GF-D8 (cell line): Measurements from ENCODE around the gene RPN2.
A peak's percentile ranks its signal among the peaks of the same experiment; 100 is the strongest.
"Not testable (repeated sequence)": the region's sequence is repeated elsewhere in the genome, so short reads cannot be mapped to it uniquely, and the experiment has no call there.

Experiments used
- DNase-seq: peaks from one replicate; lab custom pipeline; 2025; lab: John Stamatoyannopoulos, UW

The RPN2 gene

GRCh38 chr20:37178839-37179682 is at the start of gene RPN2, which contains the start of gene MROH8:
Gene RPN2 (plus strand): TSS chr20:37179330. CDS start chr20:37179357, 27 bp downstream.
Gene MROH8 (minus strand): TSS chr20:37179548.
- DNase-seq: peak; percentile 93

GRCh38 chr20:37131486-37131885 is 47.6 kb upstream of the RPN2 start:
- DNase-seq: no peak

GRCh38 chr20:37133952-37134351 is 45.2 kb upstream of the RPN2 start:
- DNase-seq: no peak

DNA sequence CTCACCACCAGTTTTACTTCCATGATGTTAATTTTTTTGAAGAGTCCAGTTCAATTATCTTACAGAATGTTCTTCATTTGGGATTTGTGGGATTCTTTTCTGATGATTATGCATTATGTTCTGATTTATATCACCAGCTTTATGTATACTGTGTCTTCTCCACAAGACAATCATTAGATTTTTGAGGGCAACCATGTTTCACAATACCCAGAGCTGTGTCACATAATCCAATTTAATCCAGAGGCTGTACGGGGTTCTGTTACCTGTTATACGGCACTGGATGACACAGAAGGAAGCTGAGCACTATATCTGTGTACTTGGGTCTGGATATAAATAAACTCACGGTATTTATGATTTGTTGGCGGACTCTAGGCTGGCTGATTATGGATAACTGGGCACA is 41.6 kb upstream of the RPN2 start:
- DNase-seq: no peak

DNA sequence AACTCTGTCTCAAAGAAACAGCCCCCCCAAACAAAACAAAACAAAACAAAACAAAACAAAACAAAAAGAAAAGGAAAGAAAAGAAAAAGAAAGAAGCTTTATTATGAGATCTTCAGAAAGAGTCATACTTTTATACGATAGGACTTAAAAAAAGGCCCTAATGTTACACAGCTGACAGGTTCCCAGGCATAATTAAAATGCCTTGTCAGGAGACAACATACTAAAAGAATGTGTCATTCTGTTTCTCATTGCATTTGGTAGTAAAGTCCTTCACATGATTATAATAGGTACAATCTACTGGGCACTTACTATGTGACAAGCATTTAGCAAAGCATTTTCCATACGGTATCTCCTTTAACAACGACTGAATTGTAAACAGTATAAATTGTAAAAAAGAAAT is 36.4 kb upstream of the RPN2 start:
- no peak for DNase-seq

DNA sequence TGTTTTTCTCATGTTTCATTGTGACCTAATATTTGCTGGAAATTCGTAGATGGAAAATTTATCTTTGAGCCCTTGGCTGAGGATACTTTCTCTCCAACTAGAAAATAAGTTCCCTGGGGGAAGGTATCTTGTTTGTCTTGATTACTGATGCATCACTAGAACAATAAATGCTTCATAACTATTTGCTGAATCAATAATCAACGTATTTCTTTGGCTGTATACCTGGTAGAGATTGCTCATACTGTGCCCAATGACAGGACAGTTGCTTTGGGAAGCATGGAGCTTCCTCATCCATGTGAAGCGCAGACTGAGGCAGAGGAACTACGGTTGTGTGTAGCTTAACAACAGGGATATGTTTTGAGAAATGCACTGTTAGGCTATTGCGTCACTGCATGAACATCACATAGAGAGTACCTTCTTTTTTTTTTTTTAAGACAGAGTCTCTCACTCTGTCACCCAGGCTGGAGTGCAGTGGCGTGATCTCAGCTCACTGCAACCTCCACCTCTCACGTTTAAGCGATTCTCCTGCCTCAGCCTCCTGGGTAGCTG is 34.2 kb upstream of the RPN2 start:
- DNase-seq: no peak

DNA sequence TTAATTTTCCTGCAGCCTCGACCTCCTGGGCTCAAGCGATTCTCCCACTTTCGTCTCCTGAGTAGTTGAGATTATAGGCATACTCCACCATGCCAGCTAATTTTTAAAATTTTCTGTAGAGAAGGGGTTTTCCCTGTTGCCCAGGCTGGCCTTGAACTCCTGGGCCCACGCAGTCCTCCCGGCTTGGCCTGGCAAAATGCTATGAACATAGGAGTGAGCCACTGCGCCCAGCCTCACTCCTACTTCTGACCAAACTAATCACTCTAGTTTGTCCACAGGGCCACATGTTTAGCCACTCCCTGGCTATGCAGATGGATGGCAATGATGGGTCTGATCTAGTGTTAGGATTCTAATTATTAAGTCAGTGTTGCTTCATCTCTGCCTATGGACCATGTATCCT is 31.9 kb upstream of the RPN2 start:
- no peak for DNase-seq

DNA sequence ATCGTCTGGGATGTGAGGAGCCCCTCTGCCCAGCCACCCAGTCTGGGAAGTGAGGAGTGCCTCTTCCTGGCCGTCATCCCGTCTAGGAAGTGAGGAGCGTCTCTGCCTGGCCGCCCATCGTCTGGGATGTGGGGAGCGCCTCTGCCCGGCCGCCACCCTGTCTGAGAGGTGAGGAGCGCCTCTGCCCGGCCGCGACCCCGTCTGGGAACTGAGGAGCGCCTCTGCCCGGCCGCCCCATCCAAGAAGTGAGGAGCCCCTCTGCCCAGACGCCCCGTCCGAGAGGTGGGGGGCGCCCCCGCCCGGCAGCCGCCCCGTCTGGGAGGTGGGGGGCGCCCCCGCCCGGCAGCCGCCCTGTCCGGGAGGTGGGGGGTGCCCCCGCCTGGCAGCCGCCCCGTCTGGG is 28.3 kb upstream of the RPN2 start:
- DNase-seq: not testable (repeated sequence)

DNA sequence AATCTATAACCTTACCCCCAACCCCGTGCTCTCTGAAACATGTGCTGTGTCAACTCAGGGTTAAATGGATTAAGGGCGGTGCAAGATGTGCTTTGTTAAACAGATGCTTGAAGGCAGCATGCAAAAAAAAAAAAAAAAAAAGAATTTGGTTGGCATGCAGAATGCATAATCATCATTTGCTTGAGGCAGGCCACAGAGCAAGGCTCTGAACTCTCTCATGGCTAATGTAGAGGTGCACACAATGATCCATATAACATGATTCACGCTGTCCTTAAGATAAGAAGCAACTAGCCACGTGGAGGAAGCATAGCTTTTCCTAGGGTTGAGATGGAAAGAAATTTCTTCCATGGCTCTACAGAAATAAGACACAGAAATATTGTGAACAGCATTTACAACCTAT is 27.6 kb upstream of the RPN2 start:
- DNase-seq: no peak

DNA sequence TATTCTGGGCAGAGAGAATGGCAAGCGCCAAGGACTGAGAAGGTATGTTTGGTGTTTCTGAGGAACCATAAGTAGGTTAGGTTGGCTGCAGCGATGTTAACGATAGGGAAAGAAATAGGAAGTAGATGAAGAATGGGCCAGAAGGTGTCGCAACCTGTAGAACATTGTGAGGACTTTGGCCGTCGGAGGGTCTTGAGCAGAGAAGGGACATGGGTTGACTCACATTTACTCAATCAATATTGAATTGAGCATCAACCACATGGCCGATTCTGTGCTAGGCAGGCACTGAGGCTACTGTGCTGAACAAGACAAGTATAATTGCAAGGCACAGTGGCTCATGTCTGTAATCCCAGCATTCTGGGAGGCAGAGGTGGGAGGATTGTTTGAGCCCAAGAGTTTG is 26.8 kb upstream of the RPN2 start:
- no peak for DNase-seq

DNA sequence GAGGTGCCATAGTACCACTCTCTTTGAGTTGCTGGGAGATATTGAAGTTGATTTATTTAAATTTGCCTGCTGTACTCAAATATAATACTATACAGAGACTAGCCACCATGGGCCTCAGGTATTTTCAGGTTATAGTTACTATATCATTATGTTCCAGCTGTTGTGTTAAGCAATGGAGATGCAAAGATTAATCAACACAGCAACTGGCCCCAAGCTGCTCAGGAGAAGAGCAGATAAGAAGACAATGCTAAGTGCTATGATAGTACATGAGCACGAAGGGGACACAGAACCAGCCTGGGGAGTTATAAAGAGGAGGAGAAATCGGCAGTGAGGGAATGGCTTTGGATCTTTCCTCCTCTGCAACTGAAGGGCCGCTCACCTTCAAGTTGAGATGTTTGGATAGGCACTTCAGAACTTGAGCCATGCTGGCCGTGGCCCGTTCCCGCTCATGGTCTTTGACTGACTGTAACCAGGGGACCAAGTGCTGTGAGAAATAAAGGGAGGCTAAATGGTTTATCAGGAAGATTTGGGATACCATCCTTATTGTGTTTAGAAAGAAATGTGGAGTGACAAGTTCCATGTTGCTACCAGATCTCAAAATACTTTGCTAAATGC is 24.3 kb upstream of the RPN2 start:
- no peak for DNase-seq

DNA sequence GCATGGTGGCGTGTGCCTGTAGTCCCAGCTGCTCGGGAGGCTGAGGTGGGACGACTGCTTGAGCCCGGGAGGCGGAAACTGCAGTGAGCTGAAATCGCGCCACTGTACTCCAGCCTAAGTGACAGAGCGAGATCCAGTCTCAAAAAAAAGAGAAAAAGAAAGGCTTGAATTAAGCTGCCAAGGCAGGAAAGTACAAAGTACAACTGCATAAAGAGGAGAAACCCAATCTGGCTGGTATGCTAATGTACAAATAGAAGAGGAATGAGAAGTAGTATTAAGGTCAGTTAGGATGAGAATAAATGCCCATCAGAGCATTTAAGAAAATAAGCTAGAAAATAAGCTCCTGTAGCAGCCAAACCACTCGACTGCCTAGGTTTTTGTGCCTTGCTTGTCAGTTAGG is 23.1 kb upstream of the RPN2 start:
- DNase-seq: no peak

- DNase-seq: no peak
Observed at GRCh38 chr20:37158248-37158647, 20.9 kb upstream of the RPN2 start.

DNA sequence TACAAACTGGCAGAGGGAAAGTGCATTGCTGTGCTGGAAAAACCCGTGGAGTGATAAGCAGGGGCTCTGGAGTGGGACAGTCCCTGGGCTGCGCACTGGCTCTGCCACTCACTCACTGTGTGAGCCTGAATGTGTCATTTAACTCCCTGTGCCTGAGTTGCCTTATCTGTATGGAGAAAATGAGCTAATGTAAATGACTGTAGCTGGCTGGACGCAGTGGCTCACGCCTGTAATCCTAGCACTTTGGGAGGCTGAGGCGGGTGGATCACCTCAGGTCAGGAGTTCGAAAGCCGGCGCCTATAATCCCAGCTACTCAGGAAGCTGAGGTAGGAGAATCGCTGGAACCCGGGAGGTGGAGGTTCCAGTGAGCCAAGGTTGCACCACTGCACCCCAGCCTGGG is 18.4 kb upstream of the RPN2 start:
- DNase-seq: no peak

- DNase-seq: no peak
Observed at GRCh38 chr20:37161830-37162549, 17.1 kb upstream of the RPN2 start.

- DNase-seq: no peak
Observed at GRCh38 chr20:37162646-37163045, 16.5 kb upstream of the RPN2 start.

DNA sequence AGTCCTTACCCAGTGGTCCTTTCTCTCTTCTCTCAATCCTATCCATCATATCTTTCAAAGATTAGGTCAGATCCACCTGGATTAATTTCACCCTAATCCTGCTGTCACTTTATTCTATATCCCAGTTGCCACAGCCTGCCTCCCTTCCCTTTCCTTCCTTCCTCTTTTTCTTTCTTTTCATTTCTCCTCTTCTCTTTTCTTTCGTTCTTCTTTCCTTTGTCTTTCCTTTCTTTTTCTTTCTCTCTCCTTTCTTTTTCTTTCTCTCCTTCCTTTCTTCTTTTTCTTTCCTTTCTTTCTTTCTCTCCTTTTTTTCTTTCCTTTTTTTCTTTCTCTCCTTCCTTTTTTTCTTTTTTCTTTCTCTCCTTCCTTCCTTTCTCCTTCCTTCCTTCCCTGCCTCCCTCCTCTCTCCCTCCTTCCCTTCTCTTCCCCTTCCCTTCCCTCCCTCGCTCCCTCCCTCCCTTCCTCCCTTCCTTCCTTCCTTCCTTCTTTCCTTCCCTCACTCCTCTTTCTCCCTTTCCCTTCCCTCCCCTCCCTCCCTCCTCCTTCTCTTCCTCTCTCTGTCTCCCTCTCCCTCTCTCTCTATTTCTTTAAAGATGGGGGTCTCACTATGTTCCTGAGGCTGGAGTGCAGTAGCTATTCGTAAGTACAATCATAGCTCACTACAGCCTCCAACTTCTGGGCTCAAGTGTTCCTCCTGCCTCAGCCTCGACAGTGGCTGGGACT is 15.1 kb upstream of the RPN2 start:
- DNase-seq: no peak

DNA sequence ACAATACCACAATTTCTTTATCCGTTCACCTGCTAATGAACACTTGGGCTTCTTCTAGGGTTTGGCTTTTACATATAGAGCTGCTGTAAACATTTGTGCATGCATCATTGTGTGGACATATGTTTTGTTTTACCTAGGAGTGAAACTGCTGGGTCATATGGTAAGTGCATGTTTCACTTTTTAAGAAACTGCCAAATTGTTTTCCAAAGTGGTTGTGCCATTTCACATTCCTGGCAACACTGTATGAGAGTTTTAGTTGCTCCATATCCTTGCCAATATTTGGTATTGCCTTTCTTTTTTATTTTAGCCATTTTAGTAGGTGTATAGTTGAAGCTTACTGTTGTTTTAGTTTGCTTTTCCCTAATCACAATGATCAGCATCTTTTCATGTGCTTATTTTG is 14.1 kb upstream of the RPN2 start:
- no peak for DNase-seq

DNA sequence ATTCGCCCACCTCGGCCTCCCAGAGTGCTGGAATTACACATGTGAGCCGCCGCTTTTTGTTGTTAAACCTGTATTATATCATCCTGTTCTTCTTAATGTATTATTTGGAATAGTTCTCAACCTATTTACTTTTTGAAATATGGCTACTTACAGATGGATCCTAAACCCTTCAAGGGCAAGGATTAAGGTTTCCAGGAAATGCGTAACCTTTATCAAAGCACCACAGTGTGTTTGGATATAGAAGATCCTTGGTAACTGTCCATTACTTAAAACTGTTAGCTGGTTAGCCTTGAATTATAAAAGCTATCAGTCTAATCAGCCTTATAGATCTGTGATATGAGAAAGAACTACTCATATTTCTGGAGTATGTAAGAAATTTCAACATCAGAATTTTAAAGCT is 12.3 kb upstream of the RPN2 start:
- no peak for DNase-seq

DNA sequence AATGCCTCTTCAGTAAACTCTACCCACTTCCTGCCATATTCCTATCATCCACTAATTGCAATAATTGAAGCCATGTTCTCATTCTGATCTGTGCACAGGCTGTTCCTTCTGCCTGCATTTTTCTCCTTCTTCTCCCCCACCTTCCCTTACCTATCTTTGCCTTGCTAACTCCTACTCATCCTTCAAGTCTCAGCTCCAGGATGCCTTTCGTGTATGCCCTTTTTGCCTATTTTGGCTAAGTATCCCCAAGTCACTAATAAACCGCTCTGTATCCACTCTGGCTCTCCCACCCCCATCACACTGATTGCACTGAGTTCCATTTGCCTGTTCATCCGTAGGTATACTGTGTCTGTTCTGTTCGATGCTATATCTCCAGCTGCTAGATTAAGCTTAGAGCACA is 6.3 kb upstream of the RPN2 start:
- DNase-seq: no peak

GRCh38 chr20:37179683-37180524 is 774 bp downstream of the RPN2 start:
- no peak for DNase-seq
